GM19193 (cell line): ENCODE measurements around the gene TAS2R60.

Experiments used
- POLR2A ChIP-seq: IDR thresholded peaks from 4 replicates; pipeline ENCODE4 v1.6.1; 2011; ENCODE audit not compliant: insufficient read depth, insufficient read length; ENCODE audit errors: extremely low read depth

Gene TAS2R60

GRCh38 chr7:143407287-143408251 is 35.7 kb upstream of the TAS2R60 start:
- no peak for TF ChIP-seq POLR2A

DNA sequence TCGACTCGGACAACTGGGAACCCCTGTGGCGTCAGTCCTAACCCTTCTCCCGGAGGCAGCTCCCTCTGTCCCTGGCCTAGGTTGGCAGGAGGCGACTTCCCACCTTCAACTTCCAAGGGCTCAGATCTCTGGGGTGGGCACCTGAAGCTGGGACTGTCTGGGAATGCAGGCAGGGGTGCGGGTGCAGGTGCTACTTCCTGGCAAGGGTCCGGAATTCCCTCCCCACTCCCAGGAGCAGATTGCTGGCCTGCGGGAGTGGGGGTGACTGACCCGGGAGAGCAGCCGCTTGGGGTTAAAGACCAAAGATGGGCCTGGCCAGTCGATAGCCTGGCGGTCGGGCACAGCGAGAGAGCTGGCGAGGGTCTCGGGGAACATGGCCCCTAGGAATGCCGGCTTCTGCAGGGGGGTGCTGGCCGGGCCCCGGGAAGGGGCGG is 35.0 kb upstream of the TAS2R60 start:
- TF ChIP-seq POLR2A, result no peak

GRCh38 chr7:143408686-143409561 is 34.3 kb upstream of the TAS2R60 start, which contains the start of gene EPHA1:
TSS of gene EPHA1 (minus strand) at chr7:143408856. CDS start at chr7:143408805, 51 bp downstream.
- TF ChIP-seq POLR2A, result no peak

- TF ChIP-seq POLR2A, result no peak
These were observed 32.7 kb upstream of the TAS2R60 start for GRCh38 chr7:143410521-143411004.

DNA sequence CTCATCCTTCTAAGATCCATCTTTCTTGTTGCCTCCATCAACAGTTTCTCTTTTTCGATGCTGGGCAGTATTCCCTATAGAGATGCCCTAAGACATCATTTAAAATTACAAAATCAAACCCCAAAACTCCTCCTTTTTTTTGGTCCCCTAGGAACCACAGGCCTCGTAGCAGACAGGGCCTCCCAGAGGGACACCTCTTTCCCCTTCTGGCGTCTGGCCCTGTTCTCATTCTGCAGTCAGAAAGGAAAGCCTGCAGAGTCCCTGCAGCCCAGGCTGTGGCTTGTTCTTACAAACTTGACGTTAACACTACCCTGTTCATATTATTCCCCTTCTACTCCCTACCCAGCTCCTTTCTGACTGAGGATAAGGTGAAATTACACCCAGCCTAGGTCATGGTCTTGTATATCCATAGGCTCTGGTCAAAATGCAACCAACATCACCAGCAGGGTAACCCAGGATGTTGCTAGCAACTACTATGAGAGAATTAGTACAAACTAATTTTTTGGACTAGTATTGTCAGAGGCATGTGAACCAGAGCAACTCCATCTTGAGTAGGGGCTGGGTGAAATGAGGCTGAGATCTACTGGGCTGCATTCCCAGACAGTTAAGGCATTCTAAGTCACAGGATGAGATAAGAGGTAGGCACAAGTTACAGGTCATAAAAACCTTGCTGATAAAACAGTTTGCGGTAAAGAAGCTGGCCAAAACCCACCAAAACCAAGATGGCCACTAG is 31.1 kb upstream of the TAS2R60 start:
- TF ChIP-seq POLR2A, result no peak

GRCh38 chr7:143413123-143413522 is 30.1 kb upstream of the TAS2R60 start:
- TF ChIP-seq POLR2A, result no peak

DNA sequence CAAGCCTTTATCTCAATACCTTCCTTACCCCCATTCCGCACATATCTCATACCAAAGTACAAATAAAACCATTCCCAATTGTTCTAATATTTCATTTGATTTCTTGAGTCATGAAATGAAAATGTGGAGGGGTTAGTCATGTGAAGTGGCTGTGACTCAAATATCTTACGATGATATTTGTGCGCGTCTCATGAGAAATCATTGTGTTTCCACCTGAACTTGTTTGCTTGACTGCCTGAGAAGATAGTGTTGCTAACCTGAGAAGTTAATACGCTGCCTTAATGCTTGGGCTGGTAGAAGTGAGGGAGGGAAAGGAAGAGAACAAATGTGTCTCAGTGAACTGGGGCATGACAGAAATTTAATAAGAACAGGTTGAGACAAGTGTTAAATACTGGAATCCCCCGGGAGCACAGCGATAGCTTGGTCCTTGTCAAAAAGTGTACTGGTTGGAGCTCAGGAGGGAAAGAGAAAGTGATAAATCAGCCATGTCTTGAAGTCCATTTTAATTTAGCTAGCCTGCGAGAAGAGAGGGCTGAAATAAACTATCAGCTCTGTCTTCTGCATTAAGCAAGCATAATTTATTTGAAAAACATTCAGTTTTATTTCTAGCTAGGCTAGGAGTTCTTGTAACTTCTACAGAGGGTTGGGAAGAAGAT is 27.4 kb upstream of the TAS2R60 start:
- TF ChIP-seq POLR2A, result no peak

DNA sequence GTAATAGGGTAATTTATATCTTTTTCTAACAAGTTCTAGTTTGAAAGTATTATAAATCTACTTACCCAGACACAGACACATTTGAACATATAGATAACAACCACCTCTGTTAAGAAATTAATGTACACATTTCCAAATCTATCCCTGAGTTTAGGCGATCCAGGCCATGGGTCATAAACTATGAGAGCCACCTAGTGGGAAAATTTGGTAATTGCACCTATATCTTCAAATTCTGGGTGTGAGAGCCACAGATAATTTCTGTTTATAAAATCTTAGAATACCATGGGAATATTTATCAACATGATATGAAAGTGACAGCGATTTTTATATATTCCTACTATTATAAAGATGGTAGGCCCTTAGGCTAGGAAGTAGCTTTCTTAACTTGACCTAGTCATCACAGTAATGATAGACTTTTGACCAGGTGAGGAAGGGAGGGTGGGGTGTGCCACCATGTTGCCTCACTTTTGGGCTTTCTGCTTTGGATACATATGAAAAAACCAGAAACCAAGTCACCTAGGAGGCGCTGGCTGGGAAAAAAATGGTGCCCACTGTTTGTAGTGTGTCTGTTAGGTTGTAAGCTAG is 26.6 kb upstream of the TAS2R60 start:
- TF ChIP-seq POLR2A, result no peak

GRCh38 chr7:143417734-143418383 is 25.4 kb upstream of the TAS2R60 start:
- no peak for TF ChIP-seq POLR2A

DNA sequence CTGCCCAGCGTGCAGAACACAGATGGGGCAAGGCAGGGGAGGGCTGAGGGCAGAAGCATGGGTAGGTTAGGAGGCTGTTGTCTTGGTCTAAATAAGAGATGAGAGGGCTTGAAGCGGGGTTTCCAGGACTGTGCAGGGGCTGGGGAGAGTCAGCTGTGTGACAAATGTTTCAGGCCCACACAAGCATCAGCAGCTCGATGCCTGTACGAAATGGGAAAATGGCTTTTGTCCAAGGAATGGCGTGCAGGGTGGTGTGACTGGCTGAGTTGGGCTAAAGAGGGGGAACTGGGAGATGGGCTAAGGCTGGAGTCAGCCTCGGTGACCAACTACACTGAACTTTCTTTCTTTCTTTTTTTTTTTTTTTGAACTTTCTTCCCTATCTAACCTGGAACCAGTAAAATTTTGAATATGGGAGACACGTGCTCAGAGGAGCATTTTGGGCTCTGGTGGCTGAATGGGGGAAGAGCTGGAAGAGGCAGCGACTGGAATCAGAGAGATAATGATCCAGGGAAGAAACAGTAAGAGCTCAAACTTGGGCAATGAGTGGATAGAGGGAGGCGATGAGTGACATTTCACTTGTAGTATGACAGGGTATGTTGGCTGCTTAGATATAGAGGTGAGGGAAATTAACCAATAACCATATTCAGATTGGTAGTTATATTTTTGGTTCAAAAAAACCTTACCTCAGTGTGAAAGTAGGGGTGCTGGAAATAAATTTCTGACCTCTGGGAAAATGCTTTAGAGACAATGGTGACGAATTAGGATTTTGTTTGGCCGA is 24.4 kb upstream of the TAS2R60 start:
- TF ChIP-seq POLR2A, result no peak

DNA sequence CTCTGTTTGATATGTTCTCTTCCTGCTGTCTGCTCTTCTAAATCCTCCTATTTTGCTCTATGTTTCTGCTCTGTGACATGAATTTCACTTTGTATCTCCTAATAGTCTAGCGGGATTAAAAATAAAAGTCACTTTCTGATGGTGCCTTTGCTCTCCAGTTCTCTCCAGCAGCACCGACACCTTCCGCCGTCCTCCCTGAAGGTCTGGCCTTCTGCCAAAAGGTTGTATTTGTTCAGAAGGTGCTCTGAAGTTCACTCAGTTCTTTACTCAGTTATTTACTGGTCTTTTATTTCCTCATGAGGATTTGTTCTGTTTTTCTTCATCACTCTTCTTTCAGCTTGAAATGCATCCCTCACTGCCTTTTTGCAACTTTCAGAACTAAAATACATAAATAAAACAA is 23.4 kb upstream of the TAS2R60 start:
- TF ChIP-seq POLR2A, result no peak

DNA sequence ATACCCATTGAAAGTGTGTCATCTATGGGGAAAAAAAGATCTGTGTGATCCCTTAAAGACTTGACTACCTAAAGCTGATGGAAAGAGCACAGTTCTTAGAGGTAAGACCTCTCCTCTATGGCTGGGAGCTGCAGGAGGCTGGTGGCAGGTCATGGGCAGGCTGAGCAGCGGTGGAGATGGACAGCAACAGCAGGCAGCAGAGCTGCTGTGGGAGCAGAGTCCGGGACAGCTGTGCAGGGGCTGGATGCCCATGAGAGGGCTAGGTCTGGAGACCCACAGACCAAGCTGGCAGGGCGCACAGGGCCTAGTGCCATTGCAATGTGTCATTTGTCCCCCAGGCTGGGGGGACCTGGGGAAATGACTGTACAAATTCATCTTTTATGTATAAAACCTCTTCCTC is 21.2 kb upstream of the TAS2R60 start:
- no peak for TF ChIP-seq POLR2A

DNA sequence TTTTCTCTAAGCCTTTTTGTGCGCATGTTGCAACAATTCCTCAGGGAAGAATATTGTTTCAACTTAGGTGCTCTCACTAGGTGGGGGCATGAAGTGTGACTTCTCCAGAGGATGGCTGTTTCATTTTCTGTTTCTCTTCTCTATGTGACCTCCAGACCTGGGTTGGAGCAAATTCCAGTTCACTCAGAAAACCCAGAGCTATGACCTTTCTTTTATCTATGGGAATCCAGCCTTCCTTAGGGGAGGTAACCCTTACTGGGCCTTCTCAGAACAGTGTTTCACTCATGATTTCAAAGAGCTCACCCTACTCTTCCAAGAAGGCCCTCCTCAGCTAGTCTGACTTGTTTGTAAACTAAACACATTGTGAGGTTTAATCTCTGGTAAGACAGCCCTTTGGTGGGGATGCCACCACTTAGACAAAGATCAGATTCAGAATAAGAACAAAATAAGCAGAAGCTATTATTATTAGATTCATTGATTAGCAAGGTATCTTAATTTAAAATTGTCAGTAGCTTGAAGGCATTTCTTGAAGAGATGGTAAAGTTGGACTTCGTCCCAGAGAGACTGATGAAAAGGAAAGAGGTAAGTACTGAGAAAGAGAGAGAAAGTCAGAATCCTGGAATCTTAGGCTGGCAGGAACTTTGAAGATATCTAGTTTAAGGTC is 16.6 kb upstream of the TAS2R60 start:
- TF ChIP-seq POLR2A, result no peak
